Spinal cord (tissue), 10 donors: ENCODE results near the gene TIMM22. TPM values are rescaled to one million over a fixed set of nuclear protein-coding genes. Genes with fewer than 3 reads are reported as not detected.
A peak's percentile ranks its signal among the peaks of the same experiment; 100 is the strongest.

Experiments
- DNase-seq, 6 donors: peaks; one replicate each; pipeline versions ENCODE4 v3.0.0 to v3.0.0-alpha.2; 2013 to 2015; ENCODE audit warnings: low spot score in 6 of 6, low read depth in 4 of 6
- H3K27ac ChIP-seq: one replicate; pipeline ENCODE4 v1.5.1; 2013; ENCODE audit warnings: low read depth, low read length, control low read depth
- H3K27me3 ChIP-seq: one replicate; pipeline ENCODE4 v1.6.1; 2013; ENCODE audit warnings: low read length; ENCODE audit not compliant: control insufficient read depth, insufficient read depth
- H3K36me3 ChIP-seq: one replicate; pipeline ENCODE4 v1.6.1; 2013; ENCODE audit warnings: low read length; ENCODE audit not compliant: control insufficient read depth, insufficient read depth
- H3K4me1 ChIP-seq: one replicate; pipeline ENCODE4 v1.6.1; 2013; ENCODE audit warnings: low read length; ENCODE audit not compliant: control insufficient read depth, insufficient read depth
- H3K4me3 ChIP-seq: one replicate; pipeline ENCODE4 v1.5.1; 2013; ENCODE audit warnings: low read depth, low read length, control low read depth
- H3K9me3 ChIP-seq: one replicate; pipeline ENCODE4 v1.6.1; 2013; ENCODE audit warnings: low read length; ENCODE audit not compliant: control insufficient read depth, insufficient read depth
- WGBS: methylation state at CpG from one replicate; pipeline ENCODE4 v1.1.5; 2013; ENCODE audit warnings: missing lambda C conversion rate; ENCODE audit not compliant: insufficient coverage; 5-methylcytosine and 5-hydroxymethylcytosine counted together
- polyA plus RNA-seq, 2 donors: library from polyadenylated mRNA; unstranded; fragments of 120-200 nt; gene quantifications; one replicate each; pipeline ENCODE4 v1.2.1, GENCODE V29; 2013; ENCODE audit not compliant: insufficient read length in 2 of 2
- total RNA-seq, 2 donors: library from RNA; depleted of rRNA in 1 of 2; stranded (reverse); fragments of 120-200 nt in 1 of 2; fragments of >200 nt in 1 of 2; gene quantifications; one replicate each; pipeline versions ENCODE4 v1.2.3 to v1.2.4, GENCODE V29; 2013 to 2014
- donor health status: healthy.

TIMM22 gene
- total and polyA plus RNA-seq, 4 donors: 11.8 to 19.1 (median 18.7) TPM

- peaks cover 92% of the 10 kb centered on the region for H3K36me3 ChIP-seq
- peaks cover 77% of the 10 kb centered on the region for H3K4me1 ChIP-seq
- WGBS: 14% methylated on average over 21 of the region's 23 CpGs
- no peaks in the 10 kb centered on the region for H3K27me3 ChIP-seq
- no peak overlapping the region for H3K4me3 ChIP-seq
- DNase-seq: peak in 5 of 6 donors; percentile 80 to 97 (median 85)
- no peaks in the 10 kb centered on the region for H3K9me3 ChIP-seq
- H3K27ac ChIP-seq: peak overlapping the region; percentile 77
Observed at GRCh38 chr17:1005361-1005946, 8.5 kb downstream of the TIMM22 start.

- Histone ChIP-seq H3K36me3 (peaks cover 95% of the 10 kb centered on the region), H3K4me1 (peaks cover 71% of the 10 kb centered on the region), H3K27ac (peak overlapping the region; percentile 77), H3K27me3 (no peaks in the 10 kb centered on the region), H3K9me3 (no peaks in the 10 kb centered on the region), H3K4me3 (no peak overlapping the region)
- WGBS: 60% methylated on average over 16 of the region's 16 CpGs
- DNase-seq: no peak
Observed at GRCh38 chr17:1006054-1006453, 9.1 kb downstream of the TIMM22 start.

- Histone ChIP-seq H3K9me3 (no peaks in the 10 kb centered on the region), H3K4me3 (no peak overlapping the region), H3K4me1 (peaks cover 57% of the 10 kb centered on the region), H3K27me3 (no peaks in the 10 kb centered on the region), H3K36me3 (peaks cover 97% of the 10 kb centered on the region), H3K27ac (peak overlapping the region; percentile 40)
- WGBS: 92% methylated on average over 15 of the region's 16 CpGs
- no peak for DNase-seq
Observed at GRCh38 chr17:1007310-1008007, 10.5 kb downstream of the TIMM22 start.

- H3K4me1 ChIP-seq: peaks cover 51% of the 10 kb centered on the region
- H3K4me3 ChIP-seq: no peak overlapping the region
- no peaks in the 10 kb centered on the region for H3K9me3 ChIP-seq
- DNase-seq: peak in 1 of 6 donors; percentile 31
- peaks cover 98% of the 10 kb centered on the region for H3K36me3 ChIP-seq
- WGBS: 79% methylated on average over 17 of the region's 21 CpGs
- H3K27ac ChIP-seq: peak overlapping the region; percentile 40
- no peaks in the 10 kb centered on the region for H3K27me3 ChIP-seq
Observed at GRCh38 chr17:1008008-1008761, 11.3 kb downstream of the TIMM22 start.

GRCh38 chr17:1009229-1010085 lies 12.5 kb downstream of the TIMM22 start:
- Histone ChIP-seq H3K27me3 (no peaks in the 10 kb centered on the region), H3K4me1 (peaks cover 38% of the 10 kb centered on the region), H3K36me3 (peaks cover 96% of the 10 kb centered on the region), H3K9me3 (no peaks in the 10 kb centered on the region), H3K4me3 (no peak overlapping the region), H3K27ac (no peak overlapping the region)
- WGBS: 87% methylated on average over 15 of the region's 19 CpGs
- no peak for DNase-seq

GRCh38 chr17:1010086-1010450 lies 13.1 kb downstream of the TIMM22 start:
- Histone ChIP-seq H3K4me3 (no peak overlapping the region), H3K36me3 (peaks cover 90% of the 10 kb centered on the region), H3K9me3 (no peaks in the 10 kb centered on the region), H3K27ac (no peak overlapping the region), H3K4me1 (peaks cover 32% of the 10 kb centered on the region), H3K27me3 (no peaks in the 10 kb centered on the region)
- WGBS: 93% methylated on average over 10 of the region's 10 CpGs
- DNase-seq: no peak

GRCh38 chr17:1010586-1010985 lies 13.7 kb downstream of the TIMM22 start:
- Histone ChIP-seq H3K27ac (no peak overlapping the region), H3K4me3 (no peak overlapping the region), H3K9me3 (no peaks in the 10 kb centered on the region), H3K4me1 (peaks cover 27% of the 10 kb centered on the region), H3K36me3 (peaks cover 85% of the 10 kb centered on the region), H3K27me3 (no peaks in the 10 kb centered on the region)
- no peak for DNase-seq
- 84% methylated on average over 11 of the region's 14 CpGs for WGBS

- H3K36me3 ChIP-seq: peaks cover 80% of the 10 kb centered on the region
- 90% methylated on average over 8 of the region's 10 CpGs for WGBS
- H3K9me3 ChIP-seq: no peaks in the 10 kb centered on the region
- no peaks in the 10 kb centered on the region for H3K27me3 ChIP-seq
- H3K4me3 ChIP-seq: no peak overlapping the region
- no peak for DNase-seq
- peaks cover 21% of the 10 kb centered on the region for H3K4me1 ChIP-seq
- H3K27ac ChIP-seq: no peak overlapping the region
Observed at GRCh38 chr17:1011138-1011537, 14.2 kb downstream of the TIMM22 start.
